SK-N-SH treated with all-trans-retinoic acid at 6 μM for 48 hours (cell line): ENCODE measurements around the gene DNAAF5.

Experiments used
- ATAC-seq: fragments of 200-7000 bp; cut with Tn5 transposase; 3 replicates; pipeline ENCODE4 v1.9.1; 2020; ENCODE audit warnings: mild to moderate bottlenecking, moderate library complexity
- ARNTL ChIP-seq: fragments of 450-650 bp; formaldehyde crosslinking; IDR thresholded peaks from 2 replicates; pipeline ENCODE4 v1.5.0; 2020; ENCODE audit warnings: low read depth, mild to moderate bottlenecking, moderate library complexity, borderline replicate concordance
- BACH2 ChIP-seq: fragments of 250-450 bp; sonication (Bioruptor Pico); IDR thresholded peaks from 2 replicates; pipeline ENCODE4 v1.9.0; 2021; ENCODE audit warnings: mild to moderate bottlenecking, borderline replicate concordance
- CREB5 ChIP-seq: fragments of 250-450 bp; sonication (Bioruptor Pico); IDR thresholded peaks from 2 replicates; pipeline ENCODE4 v1.5.1; 2020; ENCODE audit warnings: low read depth, mild to moderate bottlenecking, moderate library complexity
- CSDC2 ChIP-seq: fragments of 250-450 bp; sonication (Bioruptor Pico); IDR thresholded peaks from 2 replicates; pipeline ENCODE4 v1.5.0; 2020; ENCODE audit warnings: mild to moderate bottlenecking, moderate library complexity
- CSRNP3 ChIP-seq: fragments of 250-450 bp; sonication (Bioruptor Pico); IDR thresholded peaks from 2 replicates; pipeline ENCODE4 v1.5.1; 2021; ENCODE audit warnings: mild to moderate bottlenecking, moderate library complexity
- ESRRG ChIP-seq: fragments of 250-450 bp; sonication (Bioruptor Pico); IDR thresholded peaks from 2 replicates; pipeline ENCODE4 v1.6.1; 2021; ENCODE audit warnings: mild to moderate bottlenecking
- ISL1 ChIP-seq: fragments of 250-450 bp; sonication (Bioruptor Pico); IDR thresholded peaks from 2 replicates; pipeline ENCODE4 v2.1.2; 2022; ENCODE audit warnings: mild to moderate bottlenecking, moderate library complexity
- OSR1 ChIP-seq: fragments of 250-450 bp; sonication (Bioruptor Pico); IDR thresholded peaks from 2 replicates; pipeline ENCODE4 v1.8.0; 2022; ENCODE audit warnings: moderate library complexity, mild to moderate bottlenecking, inconsistent platforms
- PATZ1 ChIP-seq: fragments of 250-450 bp; sonication (Bioruptor Pico); IDR thresholded peaks from 2 replicates; pipeline ENCODE4 v1.8.0; 2020; ENCODE audit warnings: mild to moderate bottlenecking, moderate library complexity, borderline replicate concordance
- POU6F1 ChIP-seq: fragments of 250-450 bp; sonication (Bioruptor Pico); IDR thresholded peaks from 2 replicates; pipeline ENCODE4 v1.8.0; 2021; ENCODE audit warnings: low read depth, mild to moderate bottlenecking, moderate library complexity, borderline replicate concordance
- PPARA ChIP-seq: fragments of 250-450 bp; sonication (Bioruptor Pico); IDR thresholded peaks from 2 replicates; pipeline ENCODE4 v1.5.0; 2020; ENCODE audit warnings: mild to moderate bottlenecking, borderline replicate concordance
- RARB ChIP-seq: fragments of 250-450 bp; sonication (Bioruptor Pico); IDR thresholded peaks from 2 replicates; pipeline ENCODE4 v1.8.0; 2021; ENCODE audit warnings: mild to moderate bottlenecking, moderate library complexity
- SNAI2 ChIP-seq: fragments of 250-450 bp; sonication (Bioruptor Pico); IDR thresholded peaks from 2 replicates; pipeline ENCODE4 v1.5.0; 2020; ENCODE audit warnings: mild to moderate bottlenecking, moderate library complexity
- TCF4 ChIP-seq: fragments of 250-450 bp; sonication (Bioruptor Pico); IDR thresholded peaks from 2 replicates; pipeline ENCODE4 v1.8.0; 2021; ENCODE audit warnings: mild to moderate bottlenecking, moderate library complexity, borderline replicate concordance
- TOX ChIP-seq: fragments of 250-450 bp; sonication (Bioruptor Pico); IDR thresholded peaks from 2 replicates; pipeline ENCODE4 v1.8.0; 2021; ENCODE audit warnings: mild to moderate bottlenecking, moderate library complexity, borderline replicate concordance
- TSHZ2 ChIP-seq: fragments of 250-450 bp; sonication (Bioruptor Pico); IDR thresholded peaks from 2 replicates; pipeline ENCODE4 v1.5.0; 2020; ENCODE audit warnings: mild to moderate bottlenecking, moderate library complexity
- ZC3H10 ChIP-seq: fragments of 250-450 bp; sonication (Bioruptor Pico); IDR thresholded peaks from 2 replicates; pipeline ENCODE4 v1.5.1; 2021; ENCODE audit warnings: mild to moderate bottlenecking, moderate library complexity
- ZFP3 ChIP-seq: fragments of 250-450 bp; sonication (Bioruptor Pico); IDR thresholded peaks from 2 replicates; pipeline ENCODE4 v1.5.0; 2020; ENCODE audit warnings: mild to moderate bottlenecking, moderate library complexity
- ZFP30 ChIP-seq: fragments of 450-650 bp; formaldehyde crosslinking; IDR thresholded peaks from 2 replicates; pipeline ENCODE4 v1.5.0; 2022; ENCODE audit warnings: mild to moderate bottlenecking, moderate library complexity
- ZNF565 ChIP-seq: fragments of 450-650 bp; formaldehyde crosslinking; conservative IDR thresholded peaks from 2 replicates; pipeline ENCODE4 v1.5.0; 2020; ENCODE audit warnings: low read depth, mild to moderate bottlenecking, moderate library complexity
- ZNF70 ChIP-seq: fragments of 450-650 bp; formaldehyde crosslinking; IDR thresholded peaks from 2 replicates; pipeline ENCODE4 v1.5.0; 2020; ENCODE audit warnings: mild to moderate bottlenecking, moderate library complexity
- ZNF8 ChIP-seq: fragments of 450-650 bp; formaldehyde crosslinking; IDR thresholded peaks from 2 replicates; pipeline ENCODE4 v1.5.0; 2020; ENCODE audit warnings: mild to moderate bottlenecking, moderate library complexity

DNAAF5 gene

GRCh38 chr7:703049-703448, 23.4 kb upstream of the DNAAF5 start:
- TF ChIP-seq CSRNP3 (CRISPR knock-in tag) (no peak), RARB (CRISPR knock-in tag) (no peak), CSDC2 (CRISPR knock-in tag) (no peak), TCF4 (CRISPR knock-in tag) (no peak), POU6F1 (no peak), ESRRG (CRISPR knock-in tag) (no peak), CREB5 (no peak), SNAI2 (CRISPR knock-in tag) (no peak), ZNF70 (CRISPR knock-in tag) (no peak), ZNF8 (no peak), ZC3H10 (CRISPR knock-in tag) (no peak), BACH2 (CRISPR knock-in tag) (no peak), ARNTL (CRISPR knock-in tag) (no peak), TOX (CRISPR knock-in tag) (no peak), ZFP3 (CRISPR knock-in tag) (no peak), ISL1 (CRISPR knock-in tag) (no peak), TSHZ2 (no peak)
- no peak for ATAC-seq

GRCh38 chr7:706721-707120, 19.8 kb upstream of the DNAAF5 start:
- no peak for ATAC-seq
- TF ChIP-seq PPARA (CRISPR knock-in tag) = no peak
- no peak for TF ChIP-seq CSDC2 (CRISPR knock-in tag)
- no peak for TF ChIP-seq CREB5
- TF ChIP-seq RARB (CRISPR knock-in tag) = no peak
- no peak for TF ChIP-seq ZFP3 (CRISPR knock-in tag)
- no peak for TF ChIP-seq CSRNP3 (CRISPR knock-in tag)
- TF ChIP-seq ESRRG (CRISPR knock-in tag) = no peak
- no peak for TF ChIP-seq ZNF565
- TF ChIP-seq ZFP30 (CRISPR knock-in tag) = no peak
- no peak for TF ChIP-seq PATZ1 (CRISPR knock-in tag)
- TF ChIP-seq POU6F1 = no peak
- no peak for TF ChIP-seq ZNF8
- no peak for TF ChIP-seq ISL1 (CRISPR knock-in tag)
- TF ChIP-seq OSR1 (CRISPR knock-in tag) = no peak
- TF ChIP-seq TCF4 (CRISPR knock-in tag) = no peak
- TF ChIP-seq ZNF70 (CRISPR knock-in tag) = no peak
- TF ChIP-seq TOX (CRISPR knock-in tag) = no peak
- no peak for TF ChIP-seq ARNTL (CRISPR knock-in tag)
